ENCODE measurements around the gene ZNF764. TPM values are rescaled to one million over a fixed set of nuclear protein-coding genes. Genes with fewer than 3 reads are reported as not detected.
"Not testable (repeated sequence)": the region's sequence is repeated elsewhere in the genome, so short reads cannot be mapped to it uniquely, and the experiment has no call there.

ZNF764 gene
- total RNA-seq, 2 donors from 2014 or later = 8.3 to 23.7 TPM

DNA sequence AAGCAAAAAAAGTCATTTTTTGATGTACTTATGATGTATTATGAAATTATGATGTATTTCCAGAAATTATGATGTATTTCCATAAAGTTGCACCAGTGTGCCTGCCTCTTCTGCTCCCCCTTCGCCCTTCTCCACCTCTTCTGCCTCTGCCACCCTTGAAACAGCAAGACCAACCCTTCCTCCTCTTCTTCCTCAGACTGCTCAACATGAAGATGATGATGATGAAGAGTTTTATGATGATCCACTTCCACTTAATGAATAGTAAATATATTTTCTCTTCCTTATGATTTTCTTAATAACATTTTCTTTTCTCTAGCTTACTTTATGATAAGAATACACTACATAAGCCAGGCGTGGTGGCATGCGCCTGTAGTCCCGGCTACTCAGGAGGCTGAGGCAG lies 34.7 kb upstream of the ZNF764 start:
- no peaks in the 10 kb centered on the region for H3K27me3 ChIP-seq
- no peak overlapping the region for H3K27ac ChIP-seq
- intact Hi-C loops (cut with DNase I) = no loop called here
- H3K9me3 ChIP-seq = no peaks in the 10 kb centered on the region
- TF ChIP-seq, protein P1, sequence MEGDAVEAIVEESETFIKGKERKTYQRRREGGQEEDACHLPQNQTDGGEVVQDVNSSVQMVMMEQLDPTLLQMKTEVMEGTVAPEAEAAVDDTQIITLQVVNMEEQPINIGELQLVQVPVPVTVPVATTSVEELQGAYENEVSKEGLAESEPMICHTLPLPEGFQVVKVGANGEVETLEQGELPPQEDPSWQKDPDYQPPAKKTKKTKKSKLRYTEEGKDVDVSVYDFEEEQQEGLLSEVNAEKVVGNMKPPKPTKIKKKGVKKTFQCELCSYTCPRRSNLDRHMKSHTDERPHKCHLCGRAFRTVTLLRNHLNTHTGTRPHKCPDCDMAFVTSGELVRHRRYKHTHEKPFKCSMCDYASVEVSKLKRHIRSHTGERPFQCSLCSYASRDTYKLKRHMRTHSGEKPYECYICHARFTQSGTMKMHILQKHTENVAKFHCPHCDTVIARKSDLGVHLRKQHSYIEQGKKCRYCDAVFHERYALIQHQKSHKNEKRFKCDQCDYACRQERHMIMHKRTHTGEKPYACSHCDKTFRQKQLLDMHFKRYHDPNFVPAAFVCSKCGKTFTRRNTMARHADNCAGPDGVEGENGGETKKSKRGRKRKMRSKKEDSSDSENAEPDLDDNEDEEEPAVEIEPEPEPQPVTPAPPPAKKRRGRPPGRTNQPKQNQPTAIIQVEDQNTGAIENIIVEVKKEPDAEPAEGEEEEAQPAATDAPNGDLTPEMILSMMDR (IDR thresholded peaks at IDR 0.05) = no peak
- H3K4me1 ChIP-seq = no peaks in the 10 kb centered on the region
- no peaks in the 10 kb centered on the region for H3K36me3 ChIP-seq (replicated peaks in 1 of 2; ENCODE audit: insufficient read depth in 1 of 2, low read depth in 2 of 2)
- no peak for DNase-seq
- ATAC-seq = no peak
- no peak overlapping the region for H3K4me3 ChIP-seq
- 85 to 92% methylated on average over 4 of the region's 4 CpGs for WGBS, 2 donors

DNA sequence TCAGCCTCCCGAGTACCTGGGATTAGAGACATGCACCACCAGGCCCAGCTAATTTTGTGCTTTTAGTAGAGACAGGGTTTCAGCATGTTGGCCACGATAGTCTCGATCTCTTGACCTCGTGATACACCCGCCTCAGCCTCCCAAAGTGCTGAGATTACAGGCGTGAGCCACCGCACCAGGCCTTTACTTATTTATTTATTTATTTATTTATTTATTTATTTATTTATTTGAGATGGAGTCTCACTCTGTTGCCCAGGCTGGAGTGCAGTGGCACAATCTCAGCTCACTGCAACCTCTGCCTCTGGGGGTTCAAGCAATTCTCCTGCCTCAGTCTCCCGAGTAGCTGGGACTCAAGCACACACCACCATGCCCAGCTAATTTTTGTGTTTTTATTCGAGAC lies 32.7 kb upstream of the ZNF764 start:
- H3K27me3 ChIP-seq; ATAC-seq; H3K27ac ChIP-seq; DNase-seq; intact Hi-C loops (cut with DNase I); H3K4me1 ChIP-seq; H3K36me3 ChIP-seq (replicated peaks in 1 of 2; ENCODE audit: insufficient read depth in 1 of 2, low read depth in 2 of 2); H3K4me3 ChIP-seq; H3K9me3 ChIP-seq: not testable (repeated sequence)
- WGBS, 2 donors = 94 to 95% methylated on average over 9 of the region's 9 CpGs

DNA sequence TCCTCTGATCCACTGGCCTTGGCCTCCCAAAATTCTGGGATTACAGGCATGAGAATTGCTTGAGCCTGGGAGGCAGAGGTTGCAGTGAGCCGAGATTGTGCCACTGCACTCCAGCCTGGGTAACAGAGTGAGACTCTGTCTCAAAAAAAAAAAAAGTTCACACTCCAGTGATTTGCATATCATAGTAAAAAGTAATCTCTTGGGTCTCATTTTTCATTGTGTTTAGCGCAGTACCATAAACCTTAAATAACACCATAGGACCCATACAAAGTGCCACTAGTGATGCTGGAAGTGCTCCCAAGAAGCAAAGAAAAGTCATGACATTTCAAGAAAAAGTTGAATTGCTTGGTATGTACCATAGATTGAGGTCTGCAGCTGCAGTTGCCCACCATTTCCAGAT lies 31.4 kb upstream of the ZNF764 start:
- H3K27me3 ChIP-seq; ATAC-seq; H3K36me3 ChIP-seq (replicated peaks in 1 of 2; ENCODE audit: insufficient read depth in 1 of 2, low read depth in 2 of 2); H3K27ac ChIP-seq; DNase-seq; H3K9me3 ChIP-seq; intact Hi-C loops (cut with DNase I); H3K4me3 ChIP-seq: not testable (repeated sequence)
- H3K4me1 ChIP-seq = peaks cover 11% of the 10 kb centered on the region
- WGBS, 2 donors = 92 to 100% methylated on average over 2 of the region's 2 CpGs

DNA sequence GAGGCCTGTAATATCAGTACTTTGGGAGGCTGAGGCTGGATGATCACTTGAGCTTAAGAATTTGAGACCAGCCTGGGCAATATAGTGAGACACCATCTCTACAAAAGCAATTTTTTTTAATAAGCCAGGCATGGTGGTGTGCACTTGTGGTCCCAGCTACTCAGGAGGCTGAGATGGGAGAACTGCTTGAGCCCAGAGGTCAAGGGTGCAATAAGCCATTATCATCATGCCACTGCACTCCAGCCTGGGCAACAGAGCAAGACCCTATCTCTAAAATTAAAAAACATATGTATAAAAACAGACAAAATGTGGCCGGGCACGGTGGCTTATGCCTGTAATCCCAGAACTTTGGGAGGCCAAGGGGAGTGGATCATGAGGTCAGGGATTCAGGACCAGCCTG lies 30.5 kb upstream of the ZNF764 start:
- WGBS, 2 donors = 91 to 92% methylated on average over 2 of the region's 2 CpGs
- H3K36me3 ChIP-seq (replicated peaks in 1 of 2; ENCODE audit: insufficient read depth in 1 of 2, low read depth in 2 of 2) = no peaks in the 10 kb centered on the region
- no peak overlapping the region for H3K27ac ChIP-seq
- no peaks in the 10 kb centered on the region for H3K27me3 ChIP-seq
- peaks cover 17% of the 10 kb centered on the region for H3K4me1 ChIP-seq
- H3K4me3 ChIP-seq = no peak overlapping the region
- ATAC-seq (no peak), DNase-seq (no peak)
- no peaks in the 10 kb centered on the region for H3K9me3 ChIP-seq
- intact Hi-C loops (cut with DNase I) = no loop called here
- TF ChIP-seq POLR2A (IDR thresholded peaks at IDR 0.05) = no peak
- TF ChIP-seq, protein P1 (IDR thresholded peaks at IDR 0.05) = no peak

DNA sequence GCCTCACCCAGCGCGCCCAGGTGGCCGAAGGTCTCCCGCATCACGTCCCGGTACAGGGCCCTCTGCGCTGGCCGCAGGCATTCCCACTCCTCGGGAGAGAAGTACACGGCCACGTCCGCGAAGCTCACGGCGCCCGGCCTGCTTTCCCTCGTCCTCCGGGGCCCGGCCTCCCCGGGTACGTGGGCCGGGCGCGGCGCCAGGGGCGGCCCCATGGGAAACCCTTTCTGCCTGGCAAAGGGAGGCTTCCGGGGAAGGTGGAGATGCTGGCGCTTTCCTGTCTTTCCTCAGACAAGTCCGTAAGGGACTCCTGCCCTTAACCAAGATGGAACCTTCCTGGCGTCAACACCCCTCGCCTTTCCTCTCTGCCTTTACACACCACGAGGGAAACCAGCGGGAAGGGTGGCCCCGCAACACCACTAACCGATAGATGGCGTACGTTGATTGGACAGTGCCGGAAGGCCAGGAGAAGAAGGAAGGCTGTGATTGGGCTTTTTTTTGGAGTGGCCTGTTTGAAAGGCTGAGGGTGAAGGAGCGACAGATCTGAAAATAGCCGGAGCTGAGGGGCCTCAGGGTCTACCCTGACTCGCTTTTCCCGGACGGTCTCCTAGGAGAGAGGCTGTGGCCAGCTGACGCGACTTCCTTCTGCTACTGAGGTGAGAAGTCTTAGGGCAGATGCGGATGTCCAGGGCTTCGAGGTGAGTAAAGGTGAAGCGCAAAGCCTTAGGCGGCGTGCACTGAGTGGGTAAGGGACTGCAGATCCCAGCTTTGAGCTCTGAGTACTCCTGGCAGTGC lies 27.4 kb upstream of the ZNF764 start, which contains the start of gene ZNF785:
ZNF785 (minus strand) TSS at position 298 of the 792 bp plus-strand sequence; CDS start at position 212, 86 bp downstream.
- H3K9me3 ChIP-seq = no peaks in the 10 kb centered on the region
- DNase-seq (peak; percentile 97 to 99 (median 98)), ATAC-seq (peak; percentile 99)
- no peaks in the 10 kb centered on the region for H3K36me3 ChIP-seq (replicated peaks in 1 of 2; ENCODE audit: insufficient read depth in 1 of 2, low read depth in 2 of 2)
- H3K4me1 ChIP-seq = peaks cover 25% of the 10 kb centered on the region
- H3K27me3 ChIP-seq = no peaks in the 10 kb centered on the region
- peak in 2 of 3 donors; percentile 49 to 58 for TF ChIP-seq POLR2A (IDR thresholded peaks at IDR 0.05)
- TF ChIP-seq, protein P1 (IDR thresholded peaks at IDR 0.05) = peak in 5 of 7 experiments; percentile 5 to 45 (median 28)
- H3K4me3 ChIP-seq = peak within 1 kb of the TSS; percentile 38 to 44
- H3K27ac ChIP-seq = peak within 1 kb of the TSS; percentile 64 to 87 (median 82)
- 0% methylated on average over 9 to 49 of the region's 50 CpGs for whole genome bisulfite sequencing, 2 donors
- intact Hi-C loops (cut with DNase I) = no loop called here

DNA sequence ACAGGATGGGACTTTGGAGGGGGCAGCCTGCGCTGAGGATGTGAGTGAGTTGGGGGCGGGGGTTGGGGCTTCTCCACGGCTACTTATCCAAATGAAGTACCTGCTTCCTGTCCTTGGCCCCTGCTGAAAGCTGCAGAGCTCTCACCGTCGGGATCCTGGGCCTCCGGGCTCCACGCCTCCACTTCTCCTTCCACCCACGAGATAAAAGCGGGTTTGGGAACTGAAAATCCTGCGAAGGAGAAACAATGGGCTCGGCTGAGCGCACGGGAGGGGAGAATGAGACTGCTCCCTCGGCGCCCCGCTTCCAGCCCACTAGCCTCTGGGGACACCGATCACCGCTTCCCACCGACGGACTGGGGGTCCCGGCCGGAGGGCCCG lies 26.8 kb upstream of the ZNF764 start:
- no peaks in the 10 kb centered on the region for H3K9me3 ChIP-seq
- no peaks in the 10 kb centered on the region for H3K36me3 ChIP-seq (replicated peaks in 1 of 2; ENCODE audit: insufficient read depth in 1 of 2, low read depth in 2 of 2)
- ATAC-seq (no peak), DNase-seq (no peak)
- H3K27ac ChIP-seq = peak overlapping the region; percentile 64 to 87 (median 82)
- H3K4me3 ChIP-seq = peak overlapping the region; percentile 38 to 44
- no peaks in the 10 kb centered on the region for H3K27me3 ChIP-seq
- 0% methylated on average over 6 to 15 of the region's 23 CpGs for WGBS, 2 donors
- TF ChIP-seq, protein P1 (IDR thresholded peaks at IDR 0.05) = no peak
- TF ChIP-seq POLR2A (IDR thresholded peaks at IDR 0.05) = no peak
- intact Hi-C loops (cut with DNase I) = no loop called here
- H3K4me1 ChIP-seq = peaks cover 25% of the 10 kb centered on the region
